HG03135 (cell line): ENCODE data around the gene B3GNT7.
A peak's percentile ranks its signal among the peaks of the same experiment; 100 is the strongest.
"Not testable (repeated sequence)": the region's sequence is repeated elsewhere in the genome, so short reads cannot be mapped to it uniquely, and the experiment has no call there.

Source experiments
- ATAC-seq: cut with Tn5 transposase; IDR thresholded peaks from one replicate; pipeline ENCODE4 v1.9.1; 2021; ENCODE audit warnings: mild to moderate bottlenecking, moderate library complexity; ENCODE audit not compliant: unreplicated experiment

Gene B3GNT7

GRCh38 chr2:231399853-231400680 is 4.6 kb downstream of the B3GNT7 start:
- ATAC-seq, result no peak

DNA sequence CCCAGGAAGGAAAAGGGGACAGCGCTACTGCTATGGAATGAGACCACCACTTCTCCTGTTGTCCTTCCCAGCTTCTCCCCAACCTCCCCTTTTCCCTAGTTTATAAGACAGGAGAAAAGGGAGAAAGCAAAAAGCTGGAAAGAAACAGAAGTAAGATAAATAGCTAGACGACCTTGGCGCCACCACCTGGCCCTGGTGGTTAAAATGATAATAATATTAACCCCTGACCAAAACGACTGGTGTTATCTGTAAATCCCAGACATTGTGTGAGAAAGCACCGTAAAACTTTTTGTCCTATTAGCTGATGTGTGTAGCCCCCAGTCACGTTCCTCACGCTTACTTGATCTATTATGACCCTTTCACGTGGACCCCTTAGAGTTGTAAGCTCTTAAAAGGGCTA is 5.2 kb downstream of the B3GNT7 start:
- not testable (repeated sequence) for ATAC-seq

- ATAC-seq, result not testable (repeated sequence)
Measured at GRCh38 chr2:231401101-231401500, 5.6 kb downstream of the B3GNT7 start.

- not testable (repeated sequence) for ATAC-seq
Measured at GRCh38 chr2:231403421-231404182, 8.1 kb downstream of the B3GNT7 start.

DNA sequence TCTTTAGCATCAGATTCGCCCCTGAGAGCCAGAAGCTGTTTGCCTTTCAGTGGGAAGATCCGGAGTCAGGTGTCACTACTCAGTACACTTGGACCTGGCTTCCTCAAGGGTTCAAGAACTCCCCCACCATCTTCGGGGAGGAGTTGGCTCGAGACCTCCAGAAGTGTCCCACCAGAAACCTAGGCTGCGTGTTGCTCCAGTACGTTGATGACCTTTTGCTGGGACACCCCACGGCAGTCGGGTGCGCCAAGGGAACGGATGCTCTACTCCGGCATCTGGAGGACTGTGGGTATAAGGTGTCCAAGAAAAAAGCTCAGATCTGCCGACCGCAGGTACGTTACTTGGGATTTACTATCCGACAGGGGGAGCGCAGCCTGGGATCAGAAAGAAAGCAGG is 8.7 kb downstream of the B3GNT7 start:
- ATAC-seq, result not testable (repeated sequence)

GRCh38 chr2:231405601-231406367 is 10.3 kb downstream of the B3GNT7 start:
- not testable (repeated sequence) for ATAC-seq

GRCh38 chr2:231407686-231408085 is 12.2 kb downstream of the B3GNT7 start:
- ATAC-seq, result not testable (repeated sequence)

DNA sequence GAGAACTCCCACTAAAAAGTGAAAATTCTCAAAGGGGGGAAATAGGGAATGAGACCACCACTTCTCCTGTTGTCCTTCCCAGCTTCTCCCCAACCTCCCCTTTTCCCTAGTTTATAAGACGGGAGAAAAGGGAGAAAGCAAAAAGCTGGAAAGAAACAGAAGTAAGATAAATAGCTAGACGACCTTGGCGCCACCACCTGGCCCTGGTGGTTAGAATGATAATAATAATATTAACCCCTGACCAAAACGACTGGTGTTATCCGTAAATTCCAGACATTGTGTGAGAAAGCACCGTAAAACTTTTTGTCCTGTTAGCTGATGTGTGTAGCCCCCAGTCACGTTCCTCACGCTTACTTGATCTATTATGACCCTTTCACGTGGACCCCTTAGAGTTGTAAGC is 12.8 kb downstream of the B3GNT7 start:
- ATAC-seq, result not testable (repeated sequence)

DNA sequence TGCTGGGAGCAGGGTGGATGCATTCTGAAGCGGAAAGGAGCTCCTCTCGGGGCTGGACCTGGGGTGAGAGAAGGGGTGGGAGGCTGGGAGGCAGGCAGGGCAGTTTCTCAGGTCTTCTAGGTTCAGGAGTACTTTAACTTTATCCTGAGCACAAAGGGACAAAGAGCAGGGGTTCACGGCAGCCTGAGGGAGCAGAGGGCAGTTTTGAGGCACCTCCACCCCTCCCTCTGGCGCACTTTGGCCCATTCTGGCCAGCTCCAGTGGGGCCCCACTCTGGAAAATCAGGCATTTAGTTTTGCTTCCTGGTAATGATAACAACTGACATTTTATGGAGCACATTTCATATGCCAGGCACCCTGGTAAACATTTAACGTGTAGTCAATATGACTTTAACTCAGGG is 14.3 kb downstream of the B3GNT7 start:
- ATAC-seq, result no peak

- ATAC-seq, result no peak
Measured at GRCh38 chr2:231410293-231411004, 14.9 kb downstream of the B3GNT7 start.

- no peak for ATAC-seq
Measured at GRCh38 chr2:231411237-231411636, 15.7 kb downstream of the B3GNT7 start.

DNA sequence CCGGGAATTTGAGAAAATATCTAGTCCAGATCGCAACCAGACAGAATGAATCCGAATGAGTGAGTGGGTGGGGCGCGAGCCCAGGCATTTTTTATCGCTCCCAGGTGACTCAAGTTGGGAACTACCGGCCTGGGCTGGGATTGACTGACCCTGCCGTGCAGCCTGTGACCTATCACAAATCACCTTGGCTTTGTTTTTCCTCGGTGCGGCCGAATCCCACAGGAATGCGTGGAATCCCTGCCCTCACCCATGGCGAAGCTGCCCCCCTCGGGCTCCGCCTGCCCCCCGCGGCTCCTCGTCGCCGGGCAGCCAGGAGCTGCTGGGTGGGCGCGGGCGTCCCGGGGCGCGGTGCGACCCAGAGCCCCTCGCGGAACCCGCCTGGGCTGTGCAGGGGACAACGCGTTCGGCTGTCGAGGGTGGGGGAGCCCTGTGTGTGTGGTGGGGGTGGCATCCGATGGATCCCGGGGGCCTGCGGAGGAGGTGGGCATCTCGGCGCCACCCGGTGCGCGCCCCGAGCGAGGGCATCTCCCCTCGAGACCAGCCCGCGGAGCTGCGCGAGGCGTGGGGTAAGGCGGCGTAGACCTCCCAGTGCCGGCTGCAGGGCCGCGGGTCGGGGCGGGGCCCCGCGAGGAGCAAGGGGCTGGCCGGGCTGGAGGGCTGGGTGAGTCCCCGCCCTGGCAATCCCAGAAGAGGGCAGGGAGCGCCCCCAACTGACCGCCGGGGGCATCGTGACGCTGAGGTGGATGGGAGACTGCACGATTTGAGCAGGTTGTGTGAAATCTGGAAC is 16.5 kb downstream of the B3GNT7 start:
- ATAC-seq, result peak; percentile 98

DNA sequence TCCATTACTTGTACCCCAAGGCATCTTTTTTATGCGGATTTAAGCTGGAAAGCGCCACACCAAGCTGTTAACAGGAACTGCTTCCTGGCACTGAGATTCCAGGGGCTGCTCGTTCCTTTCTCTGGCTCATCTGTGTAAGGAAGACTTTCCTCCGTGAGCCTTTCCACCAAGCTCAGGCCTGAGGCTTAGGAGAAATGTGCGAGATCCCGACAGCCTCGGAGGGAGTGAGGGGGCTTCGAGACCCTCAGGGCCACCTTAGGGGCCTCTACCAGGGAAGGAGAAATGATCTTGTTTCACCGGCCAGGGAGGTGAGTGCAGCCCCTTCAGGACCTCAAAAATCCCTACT is 17.1 kb downstream of the B3GNT7 start:
- ATAC-seq, result no peak

- ATAC-seq, result no peak
Measured at GRCh38 chr2:231413456-231413855, 17.9 kb downstream of the B3GNT7 start.

GRCh38 chr2:231413921-231414476 is 18.5 kb downstream of the B3GNT7 start:
- ATAC-seq, result no peak

- ATAC-seq, result no peak
Measured at GRCh38 chr2:231415029-231415428, 19.5 kb downstream of the B3GNT7 start.

DNA sequence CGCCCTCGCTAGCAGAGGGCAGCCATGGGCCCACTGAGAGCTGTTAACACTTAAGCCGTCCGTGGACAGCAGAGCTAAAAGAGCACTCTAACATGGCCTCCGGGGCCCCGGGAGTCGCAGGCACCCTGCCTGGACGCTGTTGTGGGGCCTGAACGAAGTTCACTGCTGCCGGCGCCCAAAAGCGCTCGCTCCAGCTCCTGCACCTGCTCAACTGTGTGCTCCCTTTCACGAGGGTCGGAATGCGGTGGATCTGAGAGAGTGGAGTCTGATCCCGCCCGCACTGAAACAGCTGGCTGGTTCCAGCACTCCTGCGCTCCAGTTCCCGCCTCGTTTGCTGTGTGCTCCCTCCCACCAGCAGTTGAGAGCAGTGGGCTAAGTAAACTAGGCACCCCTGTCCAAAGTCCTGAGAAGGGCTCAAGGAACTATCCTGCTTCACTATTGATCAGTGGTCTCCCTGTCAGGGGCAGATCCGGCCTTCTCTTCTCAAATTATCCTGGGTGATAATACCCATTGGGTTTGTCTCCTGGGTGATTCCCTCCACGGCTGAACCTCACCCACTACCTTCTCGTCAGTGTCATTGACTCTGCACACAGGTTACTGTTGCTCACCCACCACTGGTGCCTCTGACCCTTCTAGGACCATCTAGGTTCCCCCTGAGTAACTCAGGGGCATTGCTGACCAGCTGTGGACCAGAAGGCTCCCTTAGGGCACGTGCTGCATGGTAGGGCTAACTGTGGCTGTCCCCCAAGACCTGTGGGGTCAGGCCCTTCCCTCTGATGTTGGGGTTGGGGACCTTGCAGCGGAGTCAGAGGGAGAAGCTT is 23.5 kb downstream of the B3GNT7 start:
- no peak for ATAC-seq

- ATAC-seq, result no peak
Measured at GRCh38 chr2:231421051-231421580, 25.6 kb downstream of the B3GNT7 start.

DNA sequence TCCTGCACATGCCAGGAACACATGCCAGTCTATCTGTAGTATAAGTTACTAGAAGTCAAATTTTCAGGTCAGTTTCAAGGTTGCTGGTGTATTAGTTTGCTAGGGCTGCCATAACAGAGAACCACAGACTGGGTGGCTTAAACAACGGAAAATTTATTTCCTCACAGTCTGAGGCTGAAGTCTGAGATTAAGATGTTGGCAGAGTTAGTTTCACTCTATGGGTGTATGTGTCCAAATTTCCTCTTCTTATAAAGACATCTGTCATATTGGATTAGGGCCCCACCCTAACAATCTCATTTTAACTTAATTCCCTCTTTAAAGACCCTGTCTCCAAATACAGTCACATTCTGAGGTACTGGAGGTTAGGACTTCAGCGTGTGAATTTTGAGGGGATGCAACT is 26.5 kb downstream of the B3GNT7 start:
- no peak for ATAC-seq
